ENCODE results near the gene LBH.

The LBH gene

GRCh38 chr2:30259827-30260679, 28.7 kb downstream of the LBH start:
- no peak overlapping the region for H3K27ac ChIP-seq
- H3K36me3 ChIP-seq (replicated peaks) = peaks cover 3% of the 10 kb centered on the region
- DNase-seq = no peak
- in situ Hi-C loops (cut with HindIII; ENCODE audit: low pct_ligation_motif_present, low sequenced_read_pairs) = no loop called here
- TF ChIP-seq CTCF (IDR thresholded peaks at IDR 0.05; ENCODE audit: low read depth, low read length, missing control alignments) = no peak
- H3K4me3 ChIP-seq (ENCODE audit: low read depth, low read length) = no peak overlapping the region
- no peaks in the 10 kb centered on the region for H3K27me3 ChIP-seq (replicated peaks)

- no peak overlapping the region for H3K27ac ChIP-seq
- peaks cover 3% of the 10 kb centered on the region for H3K36me3 ChIP-seq (replicated peaks)
- no peak overlapping the region for H3K4me3 ChIP-seq (ENCODE audit: low read depth, low read length)
- DNase-seq = no peak
- in situ Hi-C loops (cut with HindIII; ENCODE audit: low pct_ligation_motif_present, low sequenced_read_pairs) = no loop called here
- H3K27me3 ChIP-seq (replicated peaks) = no peaks in the 10 kb centered on the region
- TF ChIP-seq CTCF (IDR thresholded peaks at IDR 0.05; ENCODE audit: low read depth, low read length, missing control alignments) = no peak
Measured at GRCh38 chr2:30260941-30261340, 29.6 kb downstream of the LBH start.

GRCh38 chr2:30261695-30262211, 30.4 kb downstream of the LBH start:
- Histone ChIP-seq H3K36me3 (replicated peaks) (peaks cover 1% of the 10 kb centered on the region), H3K27me3 (replicated peaks) (no peaks in the 10 kb centered on the region), H3K4me3 (ENCODE audit: low read depth, low read length) (no peak overlapping the region), H3K27ac (no peak overlapping the region)
- no peak for DNase-seq
- in situ Hi-C loops (cut with HindIII; ENCODE audit: low pct_ligation_motif_present, low sequenced_read_pairs) = no loop called here
- TF ChIP-seq CTCF (IDR thresholded peaks at IDR 0.05; ENCODE audit: low read depth, low read length, missing control alignments) = no peak

- Histone ChIP-seq H3K27me3 (replicated peaks) (no peaks in the 10 kb centered on the region), H3K36me3 (replicated peaks) (no peaks in the 10 kb centered on the region), H3K27ac (no peak overlapping the region), H3K4me3 (ENCODE audit: low read depth, low read length) (no peak overlapping the region)
- in situ Hi-C loops (cut with HindIII; ENCODE audit: low pct_ligation_motif_present, low sequenced_read_pairs) = no loop called here
- no peak for TF ChIP-seq CTCF (IDR thresholded peaks at IDR 0.05; ENCODE audit: low read depth, low read length, missing control alignments)
- DNase-seq = no peak
Measured at GRCh38 chr2:30262716-30263309, 31.5 kb downstream of the LBH start.

GRCh38 chr2:30264274-30264673, 32.9 kb downstream of the LBH start:
- Histone ChIP-seq H3K27ac (no peak overlapping the region), H3K36me3 (replicated peaks) (no peaks in the 10 kb centered on the region), H3K27me3 (replicated peaks) (no peaks in the 10 kb centered on the region), H3K4me3 (ENCODE audit: low read depth, low read length) (no peak overlapping the region)
- DNase-seq = no peak
- TF ChIP-seq CTCF (IDR thresholded peaks at IDR 0.05; ENCODE audit: low read depth, low read length, missing control alignments) = no peak
- in situ Hi-C loops (cut with HindIII; ENCODE audit: low pct_ligation_motif_present, low sequenced_read_pairs) = no loop called here

Measured in brain microvascular endothelial cell (primary cell).